ENCODE results near the gene CIDEC.
"Not testable (repeated sequence)": the region's sequence is repeated elsewhere in the genome, so short reads cannot be mapped to it uniquely, and the experiment has no call there.

The CIDEC gene

DNA sequence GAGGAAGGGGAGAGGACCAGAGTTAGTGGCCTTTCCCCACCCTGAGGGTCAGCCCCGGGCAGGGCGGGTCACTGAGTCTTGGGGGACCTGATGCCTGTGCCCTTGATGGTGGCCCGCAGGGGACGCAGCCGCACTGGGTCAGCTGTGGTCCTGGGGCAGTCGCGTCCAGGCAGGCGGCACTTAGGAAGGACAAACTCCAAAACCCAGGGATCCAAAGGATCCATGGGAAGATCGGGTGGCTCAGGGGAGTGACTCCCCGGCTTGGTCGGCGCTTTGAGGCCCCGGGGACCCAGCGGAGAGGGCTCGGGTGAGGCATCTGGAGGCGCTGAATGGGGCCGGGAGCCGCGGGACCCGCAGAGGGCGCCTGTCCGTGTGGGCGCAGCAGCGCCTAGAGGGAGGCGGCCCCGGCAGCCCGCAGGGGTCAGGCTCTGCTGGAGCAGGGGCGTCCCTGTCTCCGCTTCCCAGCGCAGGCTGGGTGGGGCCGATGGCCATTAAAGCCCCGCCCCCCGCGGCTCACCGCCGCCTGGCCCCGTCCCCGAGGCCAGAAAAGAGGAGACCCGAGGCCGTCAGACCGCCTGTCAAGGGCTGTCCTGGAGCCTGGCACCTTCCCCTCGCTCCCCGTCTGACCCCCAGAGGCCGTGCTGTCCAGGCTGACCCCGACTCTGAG is 17.5 kb downstream of the CIDEC start:
- DNase-seq (ENCODE audit: insufficient read length, low spot score) (no peak), FAIRE-seq (no peak)
- TF ChIP-seq, protein P1, sequence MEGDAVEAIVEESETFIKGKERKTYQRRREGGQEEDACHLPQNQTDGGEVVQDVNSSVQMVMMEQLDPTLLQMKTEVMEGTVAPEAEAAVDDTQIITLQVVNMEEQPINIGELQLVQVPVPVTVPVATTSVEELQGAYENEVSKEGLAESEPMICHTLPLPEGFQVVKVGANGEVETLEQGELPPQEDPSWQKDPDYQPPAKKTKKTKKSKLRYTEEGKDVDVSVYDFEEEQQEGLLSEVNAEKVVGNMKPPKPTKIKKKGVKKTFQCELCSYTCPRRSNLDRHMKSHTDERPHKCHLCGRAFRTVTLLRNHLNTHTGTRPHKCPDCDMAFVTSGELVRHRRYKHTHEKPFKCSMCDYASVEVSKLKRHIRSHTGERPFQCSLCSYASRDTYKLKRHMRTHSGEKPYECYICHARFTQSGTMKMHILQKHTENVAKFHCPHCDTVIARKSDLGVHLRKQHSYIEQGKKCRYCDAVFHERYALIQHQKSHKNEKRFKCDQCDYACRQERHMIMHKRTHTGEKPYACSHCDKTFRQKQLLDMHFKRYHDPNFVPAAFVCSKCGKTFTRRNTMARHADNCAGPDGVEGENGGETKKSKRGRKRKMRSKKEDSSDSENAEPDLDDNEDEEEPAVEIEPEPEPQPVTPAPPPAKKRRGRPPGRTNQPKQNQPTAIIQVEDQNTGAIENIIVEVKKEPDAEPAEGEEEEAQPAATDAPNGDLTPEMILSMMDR (IDR thresholded peaks at IDR 0.05; ENCODE audit: insufficient read depth, missing control alignments) = no peak

DNA sequence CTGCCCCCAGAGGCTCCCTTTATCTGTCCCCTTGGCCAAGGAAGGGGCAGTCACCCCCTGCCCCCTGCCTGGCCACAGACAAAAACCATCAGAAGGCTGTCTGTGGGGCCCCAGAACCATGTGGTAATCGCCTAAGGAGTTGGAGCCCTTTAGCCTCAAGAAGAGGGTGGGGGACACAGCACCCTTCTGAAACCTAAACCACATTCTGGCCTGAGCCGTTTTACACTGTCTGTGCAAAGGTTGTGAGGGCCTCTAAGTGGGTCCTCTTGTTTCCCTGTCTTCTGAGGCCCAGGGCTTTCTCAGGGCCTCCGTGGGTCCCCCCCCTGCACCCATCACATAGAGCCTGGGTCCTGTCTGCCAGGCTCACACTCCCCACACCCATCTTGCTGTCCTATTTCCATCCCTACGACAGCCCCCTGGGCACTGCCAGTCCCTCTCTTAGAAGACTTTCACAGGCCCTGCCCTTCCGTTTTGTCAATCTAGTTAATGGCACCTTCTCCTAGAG is 18.4 kb downstream of the CIDEC start:
- DNase-seq (ENCODE audit: insufficient read length, low spot score) (no peak), FAIRE-seq (no peak)
- TF ChIP-seq, protein P1 (IDR thresholded peaks at IDR 0.05; ENCODE audit: insufficient read depth, missing control alignments) = no peak

DNA sequence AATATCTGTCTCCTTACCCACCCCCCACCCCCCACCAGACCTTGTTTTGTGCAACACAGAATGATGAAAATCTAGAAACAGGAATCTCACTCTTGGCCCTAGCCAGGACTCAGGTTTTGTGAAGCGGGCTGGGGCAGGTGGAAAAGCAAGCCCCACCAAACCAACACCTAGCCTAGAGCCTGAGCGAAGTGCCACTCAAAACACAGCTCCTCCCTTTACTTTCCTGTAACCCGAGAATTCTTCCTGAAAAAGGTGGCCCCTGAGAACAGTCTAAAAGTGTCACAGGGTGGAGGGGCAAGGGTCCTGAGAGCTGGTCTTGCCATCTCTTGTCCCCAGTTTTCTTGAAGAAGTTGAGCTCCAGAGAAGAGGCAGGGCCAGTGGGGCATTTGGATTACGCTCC is 18.9 kb downstream of the CIDEC start:
- TF ChIP-seq, protein P1 (IDR thresholded peaks at IDR 0.05; ENCODE audit: insufficient read depth, missing control alignments) = no peak
- FAIRE-seq (no peak), DNase-seq (ENCODE audit: insufficient read length, low spot score) (no peak)

DNA sequence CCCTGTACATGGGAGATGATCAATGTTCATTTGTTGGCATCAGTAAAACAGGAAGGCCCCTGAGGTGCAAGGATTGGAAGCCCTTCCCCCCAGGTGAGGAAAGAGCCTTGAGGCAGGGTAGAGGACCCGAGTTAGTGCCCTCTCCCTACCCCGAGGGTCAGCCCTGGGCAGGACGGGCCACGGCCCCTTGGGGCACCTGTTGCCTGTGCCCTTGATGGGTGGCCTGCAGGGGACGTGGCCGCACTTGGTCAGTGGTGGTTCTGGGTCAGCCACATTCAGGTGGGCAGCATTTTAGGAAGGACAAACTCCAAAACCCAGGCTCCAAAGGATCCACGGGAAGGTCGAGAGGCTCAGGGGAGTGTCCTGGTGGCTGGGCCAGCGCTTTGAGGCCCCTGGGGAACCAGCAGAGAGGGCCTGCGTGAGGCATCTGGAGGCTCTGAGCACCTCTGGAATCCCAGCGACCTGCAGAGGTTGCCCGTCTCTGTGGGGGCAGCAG is 20.5 kb downstream of the CIDEC start:
- no peak for FAIRE-seq
- DNase-seq (ENCODE audit: insufficient read length, low spot score) = no peak
- TF ChIP-seq, protein P1 (IDR thresholded peaks at IDR 0.05; ENCODE audit: insufficient read depth, missing control alignments) = no peak

DNA sequence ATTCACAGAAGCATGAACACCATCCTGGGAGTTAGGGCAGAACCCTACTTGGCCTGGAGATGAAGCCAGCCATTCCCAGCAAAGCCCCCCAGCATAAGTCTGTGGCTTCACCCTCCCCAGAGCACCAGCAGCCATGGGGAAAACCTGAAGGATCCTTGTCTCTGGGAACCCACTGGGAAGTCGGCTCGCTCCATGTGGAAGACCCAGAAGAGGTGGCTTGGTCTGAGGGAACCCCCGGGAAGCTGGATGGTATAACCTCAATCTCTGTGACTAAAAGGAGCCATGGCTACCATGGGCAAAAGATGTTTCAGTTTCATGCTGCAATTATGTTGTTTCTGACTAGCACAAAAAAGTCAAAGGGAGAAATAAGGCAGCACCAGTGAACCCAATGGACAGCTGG is 24.5 kb downstream of the CIDEC start:
- TF ChIP-seq, protein P1 (IDR thresholded peaks at IDR 0.05; ENCODE audit: insufficient read depth, missing control alignments) = no peak
- no peak for DNase-seq (ENCODE audit: insufficient read length, low spot score)
- no peak for FAIRE-seq

DNA sequence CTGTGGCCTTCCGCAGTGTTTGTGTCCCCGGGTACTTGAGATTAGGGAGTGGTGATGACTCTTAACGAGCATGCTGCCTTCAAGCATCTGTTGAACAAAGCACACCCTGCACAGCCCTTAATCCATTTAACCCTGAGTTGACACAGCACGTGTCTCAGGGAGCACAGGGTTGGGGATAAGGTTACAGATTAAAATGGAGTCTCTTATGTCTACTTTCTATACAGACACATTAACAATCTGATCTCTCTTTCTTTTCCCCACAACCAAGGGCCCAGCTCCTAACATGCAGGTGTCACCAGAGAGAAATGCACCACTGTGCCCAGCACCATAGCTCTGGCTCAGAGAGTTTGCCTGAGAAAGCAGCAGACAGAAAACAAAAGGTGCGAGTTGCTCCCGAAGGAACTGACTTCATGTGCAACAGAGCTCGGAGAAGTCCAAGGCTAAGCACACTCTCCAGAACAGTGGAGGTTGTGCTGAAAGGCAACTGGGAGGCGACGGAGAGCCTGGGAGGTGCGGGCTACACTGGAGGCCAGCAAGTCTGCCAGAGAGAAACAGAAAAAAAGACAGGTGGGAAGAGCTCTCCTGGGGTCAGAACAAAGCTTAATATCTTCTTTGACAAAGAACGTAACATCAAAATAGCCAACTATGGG is 25.6 kb downstream of the CIDEC start:
- DNase-seq (ENCODE audit: insufficient read length, low spot score); FAIRE-seq: not testable (repeated sequence)

DNA sequence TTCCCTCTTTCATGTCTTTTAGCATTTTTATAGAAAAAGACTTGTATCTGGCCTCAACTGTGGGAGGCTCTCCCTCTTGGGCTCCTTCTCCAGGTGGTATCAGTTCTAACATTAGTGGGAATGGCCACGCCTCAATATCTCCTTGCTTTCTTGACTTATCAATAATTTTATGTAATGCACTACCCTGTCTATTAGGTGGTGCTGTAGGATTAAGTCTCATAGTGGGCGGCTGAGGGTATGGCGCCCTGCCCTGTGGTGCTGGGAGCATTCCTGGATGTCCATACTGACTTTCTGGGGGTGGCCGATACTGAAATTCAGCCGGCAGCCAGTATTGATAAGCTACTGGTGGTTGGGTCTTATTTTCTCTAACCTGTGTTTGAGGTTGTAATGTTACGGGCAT is 27.5 kb downstream of the CIDEC start:
- DNase-seq (ENCODE audit: insufficient read length, low spot score) (no peak), FAIRE-seq (no peak)
- TF ChIP-seq, protein P1 (IDR thresholded peaks at IDR 0.05; ENCODE audit: insufficient read depth, missing control alignments) = no peak

DNA sequence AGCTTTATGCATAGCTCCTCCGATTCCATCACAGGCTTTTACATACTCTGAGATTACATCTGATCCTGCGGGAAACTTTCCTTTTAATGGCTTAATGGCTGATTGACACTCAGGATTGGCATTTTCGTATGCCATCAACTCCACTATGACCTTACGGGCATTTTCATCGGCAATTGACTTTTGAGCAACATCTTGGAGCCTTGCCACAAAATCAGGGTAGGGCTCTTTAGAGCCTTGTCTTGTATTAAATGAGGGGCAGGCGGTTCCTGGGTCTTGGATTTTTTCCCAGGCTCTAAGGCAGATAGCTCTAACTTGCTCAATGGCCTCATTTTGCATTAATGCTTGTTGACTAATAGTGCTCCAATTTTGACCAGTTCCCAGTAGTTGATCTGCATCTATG is 28.1 kb downstream of the CIDEC start:
- FAIRE-seq; DNase-seq (ENCODE audit: insufficient read length, low spot score): not testable (repeated sequence)

DNA sequence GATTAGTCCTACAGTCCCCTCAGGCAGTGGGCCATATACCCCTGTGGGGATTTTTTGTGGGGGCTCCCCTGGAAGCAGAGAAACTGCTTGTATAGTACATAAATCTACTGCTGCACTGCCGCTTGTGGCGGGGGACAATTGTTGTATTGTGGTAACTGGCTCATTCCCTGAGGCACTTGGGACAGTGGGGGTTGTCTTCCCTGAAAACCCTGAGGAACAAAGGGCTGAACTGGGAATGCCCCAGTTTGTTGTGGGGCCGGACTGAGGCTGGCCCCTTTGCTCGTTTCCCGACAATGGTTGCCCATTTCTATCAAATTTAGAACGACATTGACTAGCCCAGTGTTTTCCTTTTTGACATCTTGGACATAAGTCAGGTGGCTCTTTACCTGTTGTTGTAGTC is 28.7 kb downstream of the CIDEC start:
- DNase-seq (ENCODE audit: insufficient read length, low spot score); FAIRE-seq: not testable (repeated sequence)
